Stimulated activated memory B cell treated with anti-CD40 and anti-IgM and Interleukin-4, amounts not matched to agents 10 μg/mL and 1 μg/mL and 100 μg/mL, for 72 hours (primary cell): ENCODE results near the gene CASP8.
A peak's percentile ranks its signal among the peaks of the same experiment; 100 is the strongest.
"Not testable (repeated sequence)": the region's sequence is repeated elsewhere in the genome, so short reads cannot be mapped to it uniquely, and the experiment has no call there.

ENCODE experiments used
- ATAC-seq: fragments of 150-1000 bp; cut with Tn5 transposase; 2 replicates; pipeline ENCODE4 v1.10.0; 2021
- H3K27ac Mint-ChIP-seq: one replicate; pipeline ENCODE4 v1.8.0; 2022; ENCODE audit warnings: mild to moderate bottlenecking, mixed read lengths
- H3K27me3 Mint-ChIP-seq: one replicate; pipeline ENCODE4 v1.8.0; 2022; ENCODE audit warnings: mixed read lengths
- H3K36me3 Mint-ChIP-seq: one replicate; pipeline ENCODE4 v1.8.0; 2022; ENCODE audit warnings: mixed read lengths
- H3K4me1 Mint-ChIP-seq: one replicate; pipeline ENCODE4 v1.8.0; 2022; ENCODE audit warnings: mixed read lengths
- H3K4me3 Mint-ChIP-seq: one replicate; pipeline ENCODE4 v1.8.0; 2022; ENCODE audit warnings: mild to moderate bottlenecking, moderate library complexity, mixed read lengths
- H3K9me3 Mint-ChIP-seq: one replicate; pipeline ENCODE4 v1.8.0; 2022; ENCODE audit warnings: mixed read lengths

CASP8 gene

DNA sequence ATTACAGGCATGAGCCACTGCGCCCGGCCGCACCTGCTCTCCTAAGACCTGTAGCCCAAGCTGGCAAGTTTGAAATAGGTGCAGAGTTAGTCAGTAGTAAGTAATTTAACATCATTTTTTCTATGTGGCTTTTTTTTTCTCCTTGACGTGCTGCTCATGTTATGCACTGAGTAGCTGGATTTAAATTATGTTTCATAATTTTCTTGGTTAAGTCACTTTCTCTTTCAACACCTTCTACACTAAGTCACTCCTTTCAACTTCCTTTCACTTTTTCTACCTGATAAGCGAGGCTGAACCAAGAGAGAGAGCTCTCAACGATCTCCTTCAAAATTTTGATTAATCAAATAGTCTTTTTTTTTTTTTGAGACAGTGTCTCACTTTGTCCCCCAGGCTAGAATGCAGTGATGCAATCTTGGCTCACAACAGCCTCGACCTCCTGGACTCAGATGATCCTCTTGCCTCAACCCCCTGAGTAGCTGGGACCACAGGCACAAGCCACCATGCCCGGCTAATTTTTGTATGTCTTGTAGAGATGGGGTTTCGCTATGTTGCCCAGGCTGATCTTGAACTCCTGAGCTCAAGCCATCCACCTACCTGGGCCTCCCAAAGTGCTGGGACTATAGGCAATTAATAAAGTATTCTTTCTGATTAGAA, 13.1 kb downstream of the CASP8 start:
- peaks cover 25% of the 10 kb centered on the region for H3K4me1 Mint-ChIP-seq
- H3K27ac Mint-ChIP-seq = peak overlapping the region; percentile 30
- H3K4me3 Mint-ChIP-seq = no peak overlapping the region
- H3K36me3 Mint-ChIP-seq = peaks cover 67% of the 10 kb centered on the region
- no peaks in the 10 kb centered on the region for H3K9me3 Mint-ChIP-seq
- ATAC-seq = no peak
- no peaks in the 10 kb centered on the region for H3K27me3 Mint-ChIP-seq

- Mint-ChIP-seq H3K27me3 (no peaks in the 10 kb centered on the region), H3K9me3 (no peaks in the 10 kb centered on the region), H3K27ac (no peak overlapping the region), H3K36me3 (peaks cover 75% of the 10 kb centered on the region), H3K4me1 (peaks cover 34% of the 10 kb centered on the region), H3K4me3 (no peak overlapping the region)
- ATAC-seq = no peak
These were observed 14.7 kb downstream of the CASP8 start for GRCh38 chr2:201275069-201275468.

DNA sequence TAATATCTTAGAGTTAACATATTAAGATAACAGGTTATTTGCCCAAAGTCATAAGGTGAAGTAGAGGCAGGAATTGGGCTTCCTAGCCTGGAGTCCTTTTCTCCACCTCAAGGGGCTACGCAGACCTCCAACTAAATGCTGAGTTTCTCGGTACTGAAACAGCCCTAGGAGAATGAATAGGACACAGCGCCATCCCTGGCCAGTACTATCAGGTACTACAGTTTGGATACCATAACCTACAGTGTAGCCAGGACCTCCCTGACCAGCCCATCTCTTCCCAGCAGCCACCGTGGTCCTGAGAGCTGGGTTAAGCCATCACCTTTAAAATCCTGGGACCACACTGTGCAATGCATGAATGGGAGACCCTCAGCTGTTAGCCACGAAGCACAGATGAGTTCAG, 15.7 kb downstream of the CASP8 start:
- H3K9me3 Mint-ChIP-seq = no peaks in the 10 kb centered on the region
- peaks cover 78% of the 10 kb centered on the region for H3K36me3 Mint-ChIP-seq
- H3K4me1 Mint-ChIP-seq = peaks cover 35% of the 10 kb centered on the region
- H3K4me3 Mint-ChIP-seq = no peak overlapping the region
- no peak for ATAC-seq
- no peaks in the 10 kb centered on the region for H3K27me3 Mint-ChIP-seq
- H3K27ac Mint-ChIP-seq = no peak overlapping the region

DNA sequence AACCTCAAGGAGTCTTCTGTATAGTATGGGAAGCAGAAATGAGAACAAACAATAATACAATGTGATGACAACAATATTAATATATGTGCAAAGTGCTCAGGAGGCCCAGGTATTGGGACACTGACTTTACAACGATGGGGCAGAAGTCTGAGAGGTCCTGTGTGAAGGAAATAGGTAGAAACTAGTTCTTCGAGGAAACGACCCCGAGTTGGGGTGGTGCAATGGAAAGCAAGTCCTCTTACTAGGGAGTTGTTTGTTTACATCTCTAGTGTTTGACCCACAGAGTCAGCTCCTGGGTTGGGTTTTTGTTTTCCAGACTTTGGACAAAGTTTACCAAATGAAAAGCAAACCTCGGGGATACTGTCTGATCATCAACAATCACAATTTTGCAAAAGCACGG, 16.2 kb downstream of the CASP8 start:
- no peaks in the 10 kb centered on the region for H3K9me3 Mint-ChIP-seq
- no peak for ATAC-seq

DNA sequence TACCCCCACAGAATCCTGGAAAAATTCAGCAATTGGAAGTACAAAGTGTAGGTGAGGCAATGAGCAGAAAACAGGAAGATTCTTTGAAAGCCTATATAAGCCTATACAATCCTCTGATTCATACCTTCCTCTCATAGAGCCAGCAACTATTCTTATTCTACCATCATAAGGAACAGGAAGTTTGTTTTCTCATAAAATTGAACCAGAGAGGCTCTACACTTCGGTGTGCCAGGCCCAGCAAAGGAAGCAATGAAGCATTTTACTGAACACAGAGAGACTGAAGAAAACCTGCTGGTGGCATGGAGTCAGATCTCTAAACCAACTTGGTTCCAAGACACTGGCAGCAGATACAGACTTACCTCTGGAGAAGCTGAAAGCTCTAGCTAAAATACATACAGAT, 18.7 kb downstream of the CASP8 start:
- H3K9me3 Mint-ChIP-seq = no peaks in the 10 kb centered on the region
- peak overlapping the region; percentile 42 for H3K27ac Mint-ChIP-seq
- ATAC-seq = no peak
- H3K4me1 Mint-ChIP-seq = peaks cover 25% of the 10 kb centered on the region
- H3K36me3 Mint-ChIP-seq = peaks cover 59% of the 10 kb centered on the region
- no peaks in the 10 kb centered on the region for H3K27me3 Mint-ChIP-seq
- H3K4me3 Mint-ChIP-seq = no peak overlapping the region

More for the DNA sequence above, 16.2 kb downstream of the CASP8 start:
- Mint-ChIP-seq H3K4me1 (peaks cover 32% of the 10 kb centered on the region), H3K27me3 (no peaks in the 10 kb centered on the region), H3K36me3 (peaks cover 77% of the 10 kb centered on the region), H3K4me3 (no peak overlapping the region), H3K27ac (no peak overlapping the region)

DNA sequence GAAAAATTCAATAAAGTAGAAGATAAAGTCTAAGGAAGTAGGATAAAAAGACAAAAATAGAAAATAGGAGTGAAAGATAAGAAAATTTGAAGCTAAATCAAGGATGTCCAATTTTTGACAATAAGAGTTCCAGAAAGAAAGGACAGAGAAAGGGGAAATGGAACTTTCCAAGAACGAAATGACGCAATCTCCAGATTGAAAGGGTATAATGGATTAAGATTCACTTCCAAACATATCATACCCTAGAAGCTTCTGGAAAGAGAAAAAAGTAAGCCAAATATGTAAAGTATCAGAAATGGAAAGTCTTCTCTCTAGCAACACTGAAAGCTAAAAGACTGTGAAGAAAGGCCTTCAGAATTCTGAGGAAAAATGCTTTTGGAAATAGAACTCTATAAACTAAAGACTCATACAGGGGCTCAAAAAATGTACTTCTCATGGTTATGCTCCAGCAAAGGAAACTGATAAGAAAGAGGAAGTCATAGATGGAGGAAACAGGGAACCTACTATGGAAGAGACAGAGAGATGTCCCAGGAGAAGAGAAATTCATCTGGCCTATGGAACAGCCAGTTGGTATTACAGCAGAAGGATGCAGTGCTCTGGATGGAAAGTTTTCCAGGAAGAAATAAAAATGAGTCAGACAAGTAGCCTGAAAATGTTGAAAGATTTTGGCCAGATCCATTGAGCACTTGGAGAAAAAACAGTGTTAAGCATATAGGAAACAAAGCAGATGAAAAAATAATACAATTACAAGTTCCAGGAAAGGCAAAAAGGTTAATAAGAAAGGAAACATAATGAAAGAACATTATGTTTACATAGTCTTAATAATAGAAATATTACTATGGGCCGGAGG, 20.1 kb downstream of the CASP8 start:
- Mint-ChIP-seq H3K27me3 (no peaks in the 10 kb centered on the region), H3K9me3 (no peaks in the 10 kb centered on the region), H3K27ac (peak overlapping the region; percentile 42), H3K4me1 (peaks cover 25% of the 10 kb centered on the region), H3K36me3 (peaks cover 52% of the 10 kb centered on the region), H3K4me3 (no peak overlapping the region)
- no peak for ATAC-seq

DNA sequence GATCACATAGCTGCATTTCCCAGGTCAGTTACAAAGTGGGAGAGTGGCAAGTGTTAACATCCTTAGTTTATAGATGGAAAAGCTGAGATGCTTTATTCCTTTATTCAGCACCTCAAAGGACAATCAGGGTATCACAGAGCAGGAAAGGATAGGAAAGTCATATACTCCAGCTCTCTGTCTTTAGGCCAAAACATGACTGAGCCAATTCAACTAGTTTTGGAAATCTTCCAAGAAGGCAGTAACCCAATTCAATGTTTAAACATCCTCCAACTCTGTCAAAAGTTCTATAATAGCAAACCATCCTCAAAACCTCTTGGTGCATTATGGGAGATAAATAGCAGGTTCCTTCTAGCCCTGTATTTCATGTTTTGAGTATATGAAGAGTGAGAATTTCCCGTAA, 25.2 kb downstream of the CASP8 start:
- ATAC-seq = no peak
- H3K27me3 Mint-ChIP-seq = no peaks in the 10 kb centered on the region
- H3K27ac Mint-ChIP-seq = no peak overlapping the region
- peaks cover 4% of the 10 kb centered on the region for H3K9me3 Mint-ChIP-seq
- peaks cover 3% of the 10 kb centered on the region for H3K4me1 Mint-ChIP-seq
- peaks cover 60% of the 10 kb centered on the region for H3K36me3 Mint-ChIP-seq
- H3K4me3 Mint-ChIP-seq = no peak overlapping the region

- Mint-ChIP-seq H3K36me3 (peaks cover 76% of the 10 kb centered on the region), H3K9me3 (peaks cover 15% of the 10 kb centered on the region)
- not testable (repeated sequence) for H3K4me3 Mint-ChIP-seq, ATAC-seq, H3K27me3 Mint-ChIP-seq, H3K27ac Mint-ChIP-seq, H3K4me1 Mint-ChIP-seq
These were observed 30.3 kb downstream of the CASP8 start for GRCh38 chr2:201290457-201291148.

- Mint-ChIP-seq H3K27me3 (no peaks in the 10 kb centered on the region), H3K9me3 (peaks cover 32% of the 10 kb centered on the region), H3K4me3 (no peak overlapping the region), H3K27ac (no peak overlapping the region), H3K4me1 (no peaks in the 10 kb centered on the region), H3K36me3 (peaks cover 71% of the 10 kb centered on the region)
- ATAC-seq = no peak
These were observed 38.2 kb downstream of the CASP8 start for GRCh38 chr2:201298462-201299052.

GRCh38 chr2:201299929-201300328, 39.6 kb downstream of the CASP8 start:
- H3K27me3 Mint-ChIP-seq, H3K27ac Mint-ChIP-seq, H3K4me1 Mint-ChIP-seq, ATAC-seq, H3K4me3 Mint-ChIP-seq: not testable (repeated sequence)
- peaks cover 34% of the 10 kb centered on the region for H3K9me3 Mint-ChIP-seq
- H3K36me3 Mint-ChIP-seq = peaks cover 72% of the 10 kb centered on the region

DNA sequence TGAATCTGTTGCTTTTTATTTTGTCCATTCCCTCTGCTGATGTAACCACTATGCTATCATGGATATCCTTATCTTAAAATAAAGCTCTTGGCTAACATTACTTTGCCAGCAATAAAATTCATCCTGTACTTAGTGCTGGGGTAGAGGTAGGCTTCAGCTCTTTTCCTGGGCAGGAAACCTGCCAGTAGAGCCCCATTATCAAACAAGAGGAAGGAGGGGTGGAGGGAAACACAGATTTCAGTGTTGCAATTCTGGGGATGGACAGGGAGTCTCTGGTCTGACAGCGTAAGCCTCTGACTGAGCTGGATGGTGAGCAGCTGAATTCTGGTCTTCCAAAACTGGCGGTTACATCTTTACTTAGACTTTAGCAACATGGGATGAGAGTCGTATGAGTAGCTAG, 47.5 kb downstream of the CASP8 start:
- peaks cover 15% of the 10 kb centered on the region for H3K9me3 Mint-ChIP-seq
- no peak overlapping the region for H3K27ac Mint-ChIP-seq
- H3K4me3 Mint-ChIP-seq = no peak overlapping the region
- no peaks in the 10 kb centered on the region for H3K27me3 Mint-ChIP-seq
- peaks cover 72% of the 10 kb centered on the region for H3K36me3 Mint-ChIP-seq
- ATAC-seq = no peak
- H3K4me1 Mint-ChIP-seq = no peaks in the 10 kb centered on the region

- H3K27me3 Mint-ChIP-seq = no peaks in the 10 kb centered on the region
- H3K27ac Mint-ChIP-seq = no peak overlapping the region
- H3K4me3 Mint-ChIP-seq = no peak overlapping the region
- no peaks in the 10 kb centered on the region for H3K4me1 Mint-ChIP-seq
- no peak for ATAC-seq
- peaks cover 72% of the 10 kb centered on the region for H3K36me3 Mint-ChIP-seq
- H3K9me3 Mint-ChIP-seq = peaks cover 20% of the 10 kb centered on the region
These were observed 48.6 kb downstream of the CASP8 start for GRCh38 chr2:201308914-201309313.

DNA sequence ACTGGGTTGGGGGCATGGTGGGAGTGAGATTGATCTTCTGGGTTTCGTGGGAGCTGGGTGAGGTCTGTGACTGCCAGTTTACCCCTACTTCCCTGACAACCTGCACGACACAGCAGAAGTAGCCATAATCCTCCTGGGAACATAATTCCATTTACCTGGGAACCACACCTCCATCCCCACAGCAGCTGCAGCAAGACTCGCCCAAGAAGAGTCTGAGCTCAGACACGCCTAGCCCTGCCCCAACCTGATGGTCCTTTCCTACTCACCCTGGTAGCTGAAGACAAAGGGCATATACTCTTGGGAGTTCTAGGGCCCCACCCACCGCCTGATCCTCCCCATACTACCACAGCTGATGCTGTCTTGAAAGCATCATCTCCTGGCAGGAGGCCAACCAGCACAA, 53.0 kb downstream of the CASP8 start:
- Mint-ChIP-seq H3K27me3 (no peaks in the 10 kb centered on the region), H3K36me3 (peaks cover 85% of the 10 kb centered on the region), H3K27ac (no peak overlapping the region), H3K9me3 (peaks cover 41% of the 10 kb centered on the region), H3K4me3 (no peak overlapping the region), H3K4me1 (no peaks in the 10 kb centered on the region)
- no peak for ATAC-seq

- ATAC-seq = no peak
- peaks cover 74% of the 10 kb centered on the region for H3K36me3 Mint-ChIP-seq
- H3K4me1 Mint-ChIP-seq = no peaks in the 10 kb centered on the region
- peaks cover 46% of the 10 kb centered on the region for H3K9me3 Mint-ChIP-seq
- no peak overlapping the region for H3K27ac Mint-ChIP-seq
- H3K4me3 Mint-ChIP-seq = no peak overlapping the region
- H3K27me3 Mint-ChIP-seq = no peaks in the 10 kb centered on the region
These were observed 59.2 kb downstream of the CASP8 start for GRCh38 chr2:201319511-201319910.

GRCh38 chr2:201320257-201320656, 59.9 kb downstream of the CASP8 start:
- Mint-ChIP-seq H3K4me3 (no peak overlapping the region), H3K9me3 (peaks cover 43% of the 10 kb centered on the region), H3K36me3 (peaks cover 71% of the 10 kb centered on the region), H3K27me3 (no peaks in the 10 kb centered on the region), H3K27ac (no peak overlapping the region), H3K4me1 (no peaks in the 10 kb centered on the region)
- no peak for ATAC-seq
